ENCODE results near the gene KIFC3. TPM values are rescaled to one million over a fixed set of nuclear protein-coding genes. Genes with fewer than 3 reads are reported as not detected.

KIFC3 gene
- total and polyA plus RNA-seq, 2 of the 13 experiments (the other 11 are each of a cell fraction or from before 2014, with no cell fraction given) = 42.1 to 45.3 TPM

GRCh38 chr16:57745768-57746167, 56.5 kb downstream of the KIFC3 start:
- intact Hi-C loops (cut with micrococcal nuclease; ENCODE audit: unreplicated experiment) (no loop called here), in situ Hi-C loops (cut with HindIII; ENCODE audit: extremely low pct_ligation_motif_present, low pct_unique_long_range_greater_than_20kb) (no loop called here)
- Histone ChIP-seq H3K4me2 (ENCODE audit: low read depth, low read length) (no peak overlapping the region), H3K79me2 (ENCODE audit: insufficient read depth, low read length) (no peaks in the 10 kb centered on the region), H4K20me1 (ENCODE audit: insufficient read depth, low read length) (no peaks in the 10 kb centered on the region), H3K4me1 (ENCODE audit: insufficient read depth, low read length) (no peaks in the 10 kb centered on the region), H3K27me3 (ENCODE audit: control insufficient read depth in 1 of 2, insufficient read depth in 2 of 2, low read length in 2 of 2) (no peaks in the 10 kb centered on the region), H2AFZ (ENCODE audit: low read length) (no peak overlapping the region), H3K9me3 (ENCODE audit: low read length) (no peaks in the 10 kb centered on the region), H3K36me3 (replicated peaks in 1 of 2; ENCODE audit: control insufficient read depth in 1 of 2, insufficient read depth in 2 of 2, low read length in 2 of 2) (peaks cover 12 to 32% of the 10 kb centered on the region in 2 experiments; a peak in 4 of 5 replicates), H3K27ac (ENCODE audit: extremely low read length, insufficient read depth, low read length) (no peak overlapping the region), H3K4me3 (replicated peaks in 1 of 3; ENCODE audit: insufficient read depth in 1 of 3, low read depth in 2 of 3, low read length in 3 of 3) (no peak overlapping the region), H3K9ac (ENCODE audit: insufficient read depth, low read depth, low read length) (no peak overlapping the region)
- no peak for TF ChIP-seq GMEB2 (CRISPR knock-in tag; IDR thresholded peaks at IDR 0.05; ENCODE audit: low read depth)
- no peak for TF ChIP-seq SYNCRIP (IDR thresholded peaks at IDR 0.05; ENCODE audit: insufficient read depth, low read depth, low read length)
- no peak for TF ChIP-seq ZNF720 (CRISPR knock-in tag; IDR thresholded peaks at IDR 0.05)
- TF ChIP-seq ZNF781 (CRISPR knock-in tag; IDR thresholded peaks at IDR 0.05; ENCODE audit: borderline replicate concordance, not compliant biosample characterization) = no peak
- ChIA-PET POLR2A (no interaction called here), CTCF (ENCODE audit: low intra/inter-chr PET ratio, low total read pairs) (no interaction called here)
- FAIRE-seq (no peak), DNase-seq (ENCODE audit: low spot score) (no peak), ATAC-seq (no peak)
- 95% methylated on average over 3 of the region's 3 CpGs for WGBS (ENCODE audit: low lambda C conversion rate)
- BruUV-seq (replicated peaks) = no TSS peak

- Histone ChIP-seq H3K27ac (ENCODE audit: extremely low read length, insufficient read depth, low read length) (no peak overlapping the region), H3K27me3 (ENCODE audit: control insufficient read depth in 1 of 2, insufficient read depth in 2 of 2, low read length in 2 of 2) (no peaks in the 10 kb centered on the region), H3K4me1 (ENCODE audit: insufficient read depth, low read length) (no peaks in the 10 kb centered on the region), H2AFZ (ENCODE audit: low read length) (no peak overlapping the region), H3K4me3 (replicated peaks in 1 of 3; ENCODE audit: insufficient read depth in 1 of 3, low read depth in 2 of 3, low read length in 3 of 3) (no peak overlapping the region), H3K4me2 (ENCODE audit: low read depth, low read length) (no peak overlapping the region), H3K36me3 (replicated peaks in 1 of 2; ENCODE audit: control insufficient read depth in 1 of 2, insufficient read depth in 2 of 2, low read length in 2 of 2) (peaks cover 12 to 32% of the 10 kb centered on the region in 2 experiments; a peak in 4 of 5 replicates), H4K20me1 (ENCODE audit: insufficient read depth, low read length) (no peaks in the 10 kb centered on the region), H3K79me2 (ENCODE audit: insufficient read depth, low read length) (no peaks in the 10 kb centered on the region), H3K9ac (ENCODE audit: insufficient read depth, low read depth, low read length) (no peak overlapping the region), H3K9me3 (ENCODE audit: low read length) (no peaks in the 10 kb centered on the region)
- FAIRE-seq (no peak), DNase-seq (ENCODE audit: low spot score) (no peak), ATAC-seq (no peak)
- no TSS peak for BruUV-seq (replicated peaks)
- intact Hi-C loops (cut with micrococcal nuclease; ENCODE audit: unreplicated experiment) = no loop called here
- 97% methylated on average over 6 of the region's 7 CpGs for WGBS (ENCODE audit: low lambda C conversion rate)
- ChIA-PET CTCF (ENCODE audit: low intra/inter-chr PET ratio, low total read pairs) (no interaction called here), POLR2A (no interaction called here)
- TF ChIP-seq SMAD1 (CRISPR knock-in tag; IDR thresholded peaks at IDR 0.05; ENCODE audit: borderline replicate concordance, low read depth) (no peak), NONO (IDR thresholded peaks at IDR 0.05) (no peak), NONO (CRISPR knock-in tag; conservative IDR thresholded peaks at IDR 0.05) (0 out of 2 replicates have a peak, but pooled peaks have one; percentile 20)
- in situ Hi-C loops (cut with HindIII; ENCODE audit: extremely low pct_ligation_motif_present, low pct_unique_long_range_greater_than_20kb) = no loop called here
These were observed 57.7 kb downstream of the KIFC3 start for GRCh38 chr16:57744642-57744903.

Measured in HepG2 (cell line).